Calu3 (cell line): ENCODE data around the gene TMEM39A. TPM values are rescaled to one million over a fixed set of nuclear protein-coding genes. Genes with fewer than 3 reads are reported as not detected.

Source experiments
- BruUV-seq: library from RNA; stranded (reverse); fragments of 400-500 nt; replicated peaks from 2 replicates; lab custom pipeline; 2021; lab: Mats Ljungman, UMichigan
- CTCF ChIA-PET: fragments of 300-600 bp; sonication (Branson Sonifier 250); formaldehyde crosslinking; loops from one replicate; lab custom pipeline; 2022; ENCODE audit warnings: antibody characterized with exemption; lab: Charles Lee
- DNase-seq: peaks from one replicate; pipeline ENCODE4 v3.0.0; 2022
- H3K27ac Mint-ChIP-seq: one replicate; pipeline ENCODE4 v1.8.0; 2022; ENCODE audit warnings: mixed read lengths; ENCODE audit not compliant: unreplicated experiment
- H3K27me3 Mint-ChIP-seq: one replicate; pipeline ENCODE4 v1.8.0; 2022; ENCODE audit warnings: mixed read lengths; ENCODE audit not compliant: unreplicated experiment
- H3K36me3 Mint-ChIP-seq: one replicate; pipeline ENCODE4 v1.8.0; 2022; ENCODE audit warnings: mild to moderate bottlenecking, moderate library complexity, mixed read lengths; ENCODE audit not compliant: insufficient read depth, unreplicated experiment
- H3K4me1 Mint-ChIP-seq: one replicate; pipeline ENCODE4 v1.8.0; 2022; ENCODE audit warnings: mild to moderate bottlenecking, low read depth, mixed read lengths; ENCODE audit not compliant: unreplicated experiment
- H3K4me3 Mint-ChIP-seq: one replicate; pipeline ENCODE4 v1.8.0; 2022; ENCODE audit warnings: mild to moderate bottlenecking, low read depth, moderate library complexity, mixed read lengths; ENCODE audit not compliant: unreplicated experiment
- H3K9me3 Mint-ChIP-seq: one replicate; pipeline ENCODE4 v1.8.0; 2022; ENCODE audit warnings: low read depth, mixed read lengths; ENCODE audit not compliant: unreplicated experiment
- CTCF ChIP-seq: fragments of 200-600 bp; IDR thresholded peaks from one replicate; pipeline ENCODE4 v1.8.0; 2022; ENCODE audit warnings: antibody characterized with exemption; ENCODE audit not compliant: unreplicated experiment
- intact Hi-C: fragments of 100-400 bp; cut with micrococcal nuclease; formaldehyde crosslinking; loops from one replicate; pipeline ENCODE4 v1.10.0; 2022; ENCODE audit not compliant: unreplicated experiment
- total RNA-seq: library from RNA; stranded (reverse); gene quantifications from 2 replicates; pipeline ENCODE4 v1.2.3, GENCODE V29; 2022

Gene TMEM39A
- total RNA-seq, 1 experiment from 2014 or later, result 54.3 TPM

- Mint-ChIP-seq H3K4me3 (no peak overlapping the region), H3K9me3 (no peaks in the 10 kb centered on the region), H3K27me3 (no peaks in the 10 kb centered on the region), H3K27ac (no peak overlapping the region), H3K36me3 (peaks cover 20% of the 10 kb centered on the region), H3K4me1 (no peaks in the 10 kb centered on the region)
- intact Hi-C loops, result no loop called here
- no peak for DNase-seq
- TF ChIP-seq CTCF, result no peak
- BruUV-seq, result no TSS peak
- CTCF ChIA-PET, result no interaction called here
These were observed 9.6 kb downstream of the TMEM39A start for GRCh38 chr3:119453822-119454221.

- no peaks in the 10 kb centered on the region for H3K4me1 Mint-ChIP-seq
- TF ChIP-seq CTCF, result no peak
- DNase-seq, result no peak
- no peak overlapping the region for H3K4me3 Mint-ChIP-seq
- BruUV-seq, result no TSS peak
- no peaks in the 10 kb centered on the region for H3K27me3 Mint-ChIP-seq
- H3K36me3 Mint-ChIP-seq, result peaks cover 18% of the 10 kb centered on the region
- intact Hi-C loops, result no loop called here
- CTCF ChIA-PET, result no interaction called here
- no peak overlapping the region for H3K27ac Mint-ChIP-seq
- H3K9me3 Mint-ChIP-seq, result no peaks in the 10 kb centered on the region
These were observed 18.8 kb downstream of the TMEM39A start for GRCh38 chr3:119444590-119444989.

- no TSS peak for BruUV-seq
- Mint-ChIP-seq H3K9me3 (no peaks in the 10 kb centered on the region), H3K4me1 (no peaks in the 10 kb centered on the region), H3K36me3 (peaks cover 17% of the 10 kb centered on the region), H3K4me3 (no peak overlapping the region), H3K27ac (no peak overlapping the region), H3K27me3 (no peaks in the 10 kb centered on the region)
- TF ChIP-seq CTCF, result no peak
- DNase-seq, result no peak
- CTCF ChIA-PET, result no interaction called here
- intact Hi-C loops, result no loop called here
These were observed 20.2 kb downstream of the TMEM39A start for GRCh38 chr3:119443179-119443578.

GRCh38 chr3:119437691-119438258 is 25.6 kb downstream of the TMEM39A start:
- CTCF ChIA-PET, result no interaction called here
- no peaks in the 10 kb centered on the region for H3K4me1 Mint-ChIP-seq
- H3K27me3 Mint-ChIP-seq, result no peaks in the 10 kb centered on the region
- TF ChIP-seq CTCF, result no peak
- intact Hi-C loops, result no loop called here
- H3K9me3 Mint-ChIP-seq, result no peaks in the 10 kb centered on the region
- DNase-seq, result no peak
- no peak overlapping the region for H3K27ac Mint-ChIP-seq
- BruUV-seq, result no TSS peak
- H3K4me3 Mint-ChIP-seq, result no peak overlapping the region
- peaks cover 29% of the 10 kb centered on the region for H3K36me3 Mint-ChIP-seq
